Heart left ventricle (tissue), 16 donors: Measurements from ENCODE around the gene RSRP1. TPM values are rescaled to one million over a fixed set of nuclear protein-coding genes. Genes with fewer than 3 reads are reported as not detected.

Experiments
- ATAC-seq, 4 donors: fragments of 200-7000 bp; cut with Tn5 transposase; one replicate each; pipeline ENCODE4 v1.9.1; 2020 to 2022; ENCODE audit warnings: moderate library complexity in 4 of 4, mild to moderate bottlenecking in 3 of 4, moderate number of reproducible peaks in 1 of 4
- DNase-seq, 5 donors: peaks; one replicate each; pipeline ENCODE4 v3.0.0-alpha.2; 2020
- H3K27ac ChIP-seq, 12 donors: fragments of 200-600 bp; sonication (generic) in 4 of 12; one replicate each; pipeline versions ENCODE4 v1.5.0 to v1.8.0; 2016 to 2022; ENCODE audit warnings: mild to moderate bottlenecking in 2 of 12
- H3K27me3 ChIP-seq, 9 donors: fragments of 200-600 bp; sonication (generic) in 2 of 9; one replicate each; pipeline versions ENCODE4 v1.5.1 to v1.8.0; 2016 to 2022; ENCODE audit warnings: mild to moderate bottlenecking in 3 of 9
- H3K36me3 ChIP-seq, 9 donors: fragments of 200-600 bp; sonication (generic) in 2 of 9; one replicate each; pipeline versions ENCODE4 v1.5.0 to v1.8.0; 2018 to 2022; ENCODE audit warnings: mild to moderate bottlenecking in 2 of 9
- H3K4me1 ChIP-seq, 12 donors: fragments of 200-600 bp; sonication (generic) in 4 of 12; one replicate each; pipeline versions ENCODE4 v1.5.0 to v1.8.0; 2016 to 2022; ENCODE audit warnings: mild to moderate bottlenecking in 3 of 12
- H3K4me3 ChIP-seq, 12 donors: fragments of 200-600 bp; sonication (generic) in 4 of 12; one replicate each; pipeline versions ENCODE4 v1.5.0 to v1.8.0; 2017 to 2022; ENCODE audit warnings: mild to moderate bottlenecking in 9 of 12, moderate library complexity in 4 of 12
- H3K9me3 ChIP-seq, 12 donors: fragments of 200-600 bp; sonication (generic) in 4 of 12; one replicate each; pipeline versions ENCODE4 v1.5.0 to v1.8.0; 2016 to 2022; ENCODE audit warnings: mild to moderate bottlenecking in 1 of 12
- POLR2A ChIP-seq, 2 donors: fragments of 450-650 bp; IDR thresholded peaks; one replicate each; pipeline ENCODE4 v1.6.1; 2017; ENCODE audit warnings: antibody characterized with exemption in 2 of 2, mild to moderate bottlenecking in 2 of 2, moderate library complexity in 2 of 2
- WGBS, 4 donors: extraction: QIAGEN DNeasy Blood & Tissue Kit in 2 of 4; methylation state at CpG; one replicate each; pipeline versions ENCODE4 v1.1.5 to v1.1.7; 2013 to 2018; 5-methylcytosine and 5-hydroxymethylcytosine counted together
- intact Hi-C, 10 donors: fragments of 100-400 bp; cut with DNase I; formaldehyde crosslinking; loops; one replicate each; pipeline versions ENCODE4 v1.11.1 to v1.14.2; 2022
- polyA plus RNA-seq, 2 donors: library from polyadenylated mRNA; stranded (reverse); fragments of 200-250 nt; gene quantifications; one replicate each; pipeline ENCODE4 v1.2.3, GENCODE V29; 2013
- total RNA-seq, 9 donors: library from RNA; depleted of rRNA in 2 of 9; stranded (reverse); fragments of >200 nt in 2 of 9; fragmentation: NEBNext Ultra II Directional in 3 of 9; extraction: Animal tissue kit (Norgen Biotek cat#: 25700) in 3 of 9; gene quantifications; one replicate each; pipeline versions ENCODE4 v1.1.0 to v1.2.4, GENCODE V29; 2016 to 2023
- TF ChIP-seq, protein P1 (sequence below), 12 donors: fragments of 200-600 bp; sonication (generic) in 4 of 12; IDR thresholded peaks; one replicate each; pipeline versions ENCODE4 v1.5.0 to v1.8.0; 2018 to 2022; ENCODE audit warnings: antibody characterized with exemption in 12 of 12, mild to moderate bottlenecking in 5 of 12
- donor health status: ischemic (EF 13 %, LVEDD 7.1; RV severe dilation, severe dysfunction).
- donor health status: healthy with polysubstance abuse.
- donor health status: DM: no; HTN: yes; CAD: no.
- donor health status: DM: no; HTN: no; CAD: no.
- donor health status: ischemic (EF 25% LVEDD 6.9; RV normal size, moderate dysfunction).
- donor health status: ischemic (EF 25% LVEDD 5.7; RV mildly dilated, moderate dysfunction).
- donor health status: healthy.
- donor health status: DM: yes; HTN: yes; CAD: no.
- donor health status: ischemic (EF 35%, LVEDD 5.7; RV mildly dilated, moderate dysfunction).
- donor health status: nonischemic (EF 11% LVEDD 7.7; RV severe dilation, severe dysfunction).
- donor health status: DM: yes; HTN: yes; CAD: no.
- donor health status: PGD.
- donor health status: ischemic (EF 29% LVEDD 5.4; RV normal size, mild dysfunction).
- donor health status: nonischemic (EF 23%, LVEDD 6.1; RV moderate dilation, normal function).

The RSRP1 gene
- total and polyA plus RNA-seq, 11 donors, result 14.4 to 114 (median 29.4) TPM

DNA sequence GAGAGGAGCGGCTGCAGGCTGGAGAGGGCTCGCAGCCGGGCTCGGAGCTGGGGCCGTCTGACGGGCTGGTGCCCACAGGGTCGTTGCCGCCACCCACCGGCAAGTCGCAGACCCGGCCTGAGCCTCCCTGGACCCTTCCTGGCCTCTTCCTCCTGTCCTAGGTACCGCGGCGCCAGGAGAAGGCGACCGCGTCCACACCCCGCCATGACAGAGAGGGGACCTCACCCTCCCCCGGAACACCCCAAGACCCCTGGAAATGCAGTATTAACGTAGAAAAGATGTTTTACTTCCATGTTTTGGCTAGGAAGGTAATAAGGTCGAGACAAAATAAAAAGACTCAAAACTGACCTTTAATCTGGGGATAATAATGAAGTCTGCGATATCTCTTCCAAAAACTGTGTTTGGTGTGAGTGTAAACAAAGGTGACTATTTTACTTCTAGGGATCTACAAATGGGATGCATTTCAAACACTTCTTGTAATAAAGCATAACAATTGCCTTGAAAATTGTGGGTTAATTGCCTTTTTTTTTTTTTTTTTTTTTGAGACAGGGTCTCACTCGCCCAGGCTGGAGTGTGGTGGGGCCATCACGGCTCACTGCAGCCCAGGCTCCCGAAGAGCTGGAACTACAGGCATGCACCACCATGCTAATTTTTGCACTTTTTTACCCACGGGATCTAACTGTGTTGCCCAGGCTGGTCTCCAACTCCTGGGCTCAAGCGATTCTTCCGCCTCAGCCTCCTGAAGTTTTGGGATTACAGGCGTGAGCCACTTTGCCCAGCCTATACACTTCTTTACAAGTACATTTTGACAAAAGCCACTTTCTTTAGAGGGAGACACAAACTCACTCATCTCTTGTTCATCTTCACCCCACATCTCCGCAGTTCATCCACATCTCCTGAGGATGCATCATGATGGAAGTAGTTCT, 838 bp upstream of the RSRP1 start:
- peak overlapping the region; percentile 63 to 98 (median 80) for H3K4me3 ChIP-seq
- no peaks in the 10 kb centered on the region for H3K27me3 ChIP-seq
- 23 to 37% (median 31%) methylated on average over 21 to 30 of the region's 30 CpGs for WGBS, 4 donors
- DNase-seq (no peak), ATAC-seq (no peak)
- no peaks in the 10 kb centered on the region for H3K9me3 ChIP-seq
- no peak for TF ChIP-seq POLR2A (IDR thresholded peaks at IDR 0.05)
- TF ChIP-seq, protein P1, sequence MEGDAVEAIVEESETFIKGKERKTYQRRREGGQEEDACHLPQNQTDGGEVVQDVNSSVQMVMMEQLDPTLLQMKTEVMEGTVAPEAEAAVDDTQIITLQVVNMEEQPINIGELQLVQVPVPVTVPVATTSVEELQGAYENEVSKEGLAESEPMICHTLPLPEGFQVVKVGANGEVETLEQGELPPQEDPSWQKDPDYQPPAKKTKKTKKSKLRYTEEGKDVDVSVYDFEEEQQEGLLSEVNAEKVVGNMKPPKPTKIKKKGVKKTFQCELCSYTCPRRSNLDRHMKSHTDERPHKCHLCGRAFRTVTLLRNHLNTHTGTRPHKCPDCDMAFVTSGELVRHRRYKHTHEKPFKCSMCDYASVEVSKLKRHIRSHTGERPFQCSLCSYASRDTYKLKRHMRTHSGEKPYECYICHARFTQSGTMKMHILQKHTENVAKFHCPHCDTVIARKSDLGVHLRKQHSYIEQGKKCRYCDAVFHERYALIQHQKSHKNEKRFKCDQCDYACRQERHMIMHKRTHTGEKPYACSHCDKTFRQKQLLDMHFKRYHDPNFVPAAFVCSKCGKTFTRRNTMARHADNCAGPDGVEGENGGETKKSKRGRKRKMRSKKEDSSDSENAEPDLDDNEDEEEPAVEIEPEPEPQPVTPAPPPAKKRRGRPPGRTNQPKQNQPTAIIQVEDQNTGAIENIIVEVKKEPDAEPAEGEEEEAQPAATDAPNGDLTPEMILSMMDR (IDR thresholded peaks at IDR 0.05), result peak in 1 of 12 donors; percentile 5
- intact Hi-C loops, result loop anchor here in 4 of 10 donors (2.0 to 10.0 kb wide), 7 partner anchors 89 to 747 kb away; partner anchors contain the start of genes MTFR1L (in 2 of the 4), TMEM50A (in 2 of the 4) and PAFAH2 (in 1 of the 4)
- H3K27ac ChIP-seq, result peak overlapping the region; percentile 93 to 100 (median 100)
- H3K4me1 ChIP-seq, result peaks cover 7 to 39% (median 27%) of the 10 kb centered on the region in 12 donors
- peaks cover 0 to 38% (median 23%) of the 10 kb centered on the region in 9 donors for H3K36me3 ChIP-seq

DNA sequence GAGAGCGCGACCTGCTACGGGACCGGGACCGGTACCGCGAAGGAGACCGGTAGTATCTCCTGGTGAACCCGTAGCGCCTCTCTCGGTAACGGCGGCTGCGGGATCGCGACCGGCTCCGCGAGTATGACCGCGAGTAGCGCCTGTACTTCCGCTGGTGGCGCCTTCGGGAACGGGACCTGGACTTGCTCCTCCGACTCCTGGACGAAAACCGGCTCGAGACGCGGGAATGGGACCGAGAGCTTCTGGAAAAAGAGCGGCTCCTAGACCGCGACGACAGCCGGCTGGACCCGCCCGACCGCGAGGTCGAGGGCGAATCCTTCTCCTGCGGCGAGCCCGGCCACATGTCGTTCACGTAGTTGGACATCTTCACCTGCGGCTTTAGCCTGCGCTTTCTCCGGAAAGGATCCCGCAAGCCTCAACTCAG, 642 bp downstream of the RSRP1 start:
- DNase-seq (peak in 1 of 5 donors; percentile 45), ATAC-seq (peak in 2 of 4 donors; percentile 0 to 1)
- intact Hi-C loops, result loop anchor here in 4 of 10 donors (2.0 to 10.0 kb wide), 7 partner anchors 91 to 748 kb away; partner anchors contain the start of genes MTFR1L (in 2 of the 4), TMEM50A (in 2 of the 4) and PAFAH2 (in 1 of the 4)
- no peaks in the 10 kb centered on the region for H3K9me3 ChIP-seq
- H3K27me3 ChIP-seq, result no peaks in the 10 kb centered on the region
- peak overlapping the region; percentile 63 to 98 (median 80) for H3K4me3 ChIP-seq
- 0 to 1% (median 0%) methylated on average over 6 to 53 of the region's 53 CpGs for WGBS, 4 donors
- no peak for TF ChIP-seq POLR2A (IDR thresholded peaks at IDR 0.05)
- TF ChIP-seq, protein P1 (IDR thresholded peaks at IDR 0.05), result no peak
- H3K4me1 ChIP-seq, result peaks cover 7 to 50% (median 27%) of the 10 kb centered on the region in 12 donors
- H3K27ac ChIP-seq, result peak overlapping the region; percentile 95 to 100 (median 100)
- peaks cover 0 to 51% (median 38%) of the 10 kb centered on the region in 9 donors for H3K36me3 ChIP-seq

DNA sequence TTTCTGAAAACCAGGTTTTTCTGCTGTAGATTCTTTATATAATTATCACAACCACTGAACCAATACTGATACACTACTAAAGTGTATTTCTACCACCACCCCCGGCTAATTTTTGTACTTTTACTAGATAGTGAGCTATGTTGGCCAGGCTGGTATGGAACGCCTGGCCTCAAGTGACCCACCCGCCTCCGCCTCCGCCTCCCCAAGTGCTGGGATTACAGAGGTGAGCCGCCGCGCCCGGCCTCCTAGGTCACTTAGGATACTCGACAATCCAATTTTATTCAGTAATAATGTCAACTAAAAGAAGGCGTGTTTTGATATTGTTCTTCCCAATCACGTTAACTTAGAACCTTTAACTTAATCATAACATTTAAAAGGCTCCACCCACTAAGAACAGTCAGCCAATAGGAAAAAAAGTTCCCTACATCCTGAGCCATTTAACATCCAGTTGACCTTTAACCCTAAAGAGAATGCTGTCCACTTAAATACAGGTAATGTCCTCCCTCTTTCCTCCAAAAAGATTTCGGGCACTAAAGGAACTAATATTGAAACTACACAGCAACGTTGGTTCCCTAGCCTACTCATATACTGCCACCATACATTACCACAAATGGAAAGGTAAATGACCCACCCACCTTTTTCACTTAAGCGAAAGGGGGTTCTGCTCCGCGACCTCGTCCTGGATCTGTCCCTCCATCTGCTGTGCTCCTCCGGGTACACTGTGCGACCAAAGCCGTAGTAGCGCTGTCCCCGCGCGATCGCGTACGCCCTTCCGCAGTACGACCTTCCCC, 1.2 kb downstream of the RSRP1 start:
- Histone ChIP-seq H3K27me3 (no peaks in the 10 kb centered on the region), H3K4me1 (peaks cover 7 to 55% (median 29%) of the 10 kb centered on the region in 12 donors), H3K4me3 (peak overlapping the region; percentile 63 to 98 (median 80)), H3K27ac (peak overlapping the region; percentile 95 to 100 (median 100)), H3K36me3 (peaks cover 0 to 58% (median 44%) of the 10 kb centered on the region in 9 donors), H3K9me3 (no peaks in the 10 kb centered on the region)
- DNase-seq (no peak), ATAC-seq (peak in 3 of 4 donors; percentile 0 to 2 (median 0))
- intact Hi-C loops, result loop anchor here in 4 of 10 donors (2.0 to 10.0 kb wide), 7 partner anchors 91 to 749 kb away; partner anchors contain the start of genes MTFR1L (in 2 of the 4), TMEM50A (in 2 of the 4) and PAFAH2 (in 1 of the 4)
- TF ChIP-seq, protein P1 (IDR thresholded peaks at IDR 0.05), result no peak
- no peak for TF ChIP-seq POLR2A (IDR thresholded peaks at IDR 0.05)
- WGBS, 4 donors, result 9 to 15% (median 12%) methylated on average over 28 to 30 of the region's 30 CpGs
